K562 (cell line): ENCODE data around the gene IL2RG. TPM values are rescaled to one million over a fixed set of nuclear protein-coding genes. Genes with fewer than 3 reads are reported as not detected.

Experiments
- ATAC-seq: fragments of 200-7000 bp; cut with Tn5 transposase; 3 replicates; pipeline ENCODE4 v1.9.1; 2020; ENCODE audit warnings: moderate library complexity
- BruUV-seq: library from RNA; stranded (reverse); fragments of 400-500 nt; replicated peaks from 2 replicates; lab custom pipeline; 2021; lab: Mats Ljungman, UMichigan
- CTCF ChIA-PET: fragments of 300-600 bp; formaldehyde crosslinking; extraction: SDS; loops from one replicate; lab custom pipeline; 2021; ENCODE audit warnings: low intra/inter-chr PET ratio; lab: Yijun Ruan, JAX
- POLR2A ChIA-PET: fragments of 300-600, 350-650 bp; sonication (Branson Sonifier 250); formaldehyde crosslinking; extraction: SDS; loops from one replicate; lab custom pipeline; 2021; ENCODE audit warnings: antibody characterized with exemption, inconsistent platforms; lab: Yijun Ruan, JAX
- DNase-seq, 4 experiments: peaks; one replicate each; pipeline versions ENCODE4 v3.0.0 to v3.0.0-alpha.2; 2011 to 2018; ENCODE audit warnings: low spot score in 3 of 4, mixed read lengths in 3 of 4; ENCODE audit errors: extremely low read depth in 1 of 4
- FAIRE-seq: peaks from 2 replicates; lab custom pipeline; 2011; peaks lifted over from hg19 to GRCh38; lab: Jason Lieb, UNC
- H2AFZ ChIP-seq: 2 replicates; pipeline ENCODE4 v1.6.0; 2011; ENCODE audit warnings: low read depth, low read length, control low read depth, inconsistent platforms
- H3K27ac ChIP-seq: fragments of 200-600 bp; 3 replicates; pipeline ENCODE4 v1.8.0; 2011; ENCODE audit warnings: low read depth, mild to moderate bottlenecking, control low read depth, inconsistent platforms, low read length, moderate library complexity, mixed read lengths; ENCODE audit errors: extremely low read depth
- H3K27me3 ChIP-seq, 2 experiments: fragments of 300-600 bp in 1 of 2; 2 replicates in 1 of 2; 3 replicates in 1 of 2; pipeline versions ENCODE4 v1.6.0 to v1.8.0; 2011; ENCODE audit warnings: inconsistent platforms in 2 of 2, low read length in 2 of 2, mild to moderate bottlenecking in 1 of 2, mixed read lengths in 1 of 2, moderate library complexity in 1 of 2; ENCODE audit not compliant: control insufficient read depth in 2 of 2, insufficient read depth in 2 of 2
- H3K36me3 ChIP-seq: fragments of 300-600 bp; 3 replicates; pipeline ENCODE4 v1.8.0; 2011; ENCODE audit warnings: mild to moderate bottlenecking, low read length, inconsistent platforms; ENCODE audit not compliant: control insufficient read depth, insufficient read depth
- H3K4me1 ChIP-seq, 2 experiments: fragments of 200-600 bp in 1 of 2; replicated peaks in 1 of 2; 2 replicates in 1 of 2; 3 replicates in 1 of 2; pipeline versions ENCODE4 v1.5.1 to v1.8.0; 2011; ENCODE audit warnings: inconsistent platforms in 2 of 2, low read length in 2 of 2, mild to moderate bottlenecking in 1 of 2, mixed read lengths in 1 of 2, moderate library complexity in 1 of 2; ENCODE audit not compliant: control insufficient read depth in 2 of 2, insufficient read depth in 2 of 2
- H3K4me2 ChIP-seq: 2 replicates; pipeline ENCODE4 v1.6.1; 2011; ENCODE audit warnings: low read length, control low read depth, inconsistent platforms, mixed read lengths; ENCODE audit not compliant: insufficient read depth
- H3K4me3 ChIP-seq: fragments of 200-600 bp; sonication (generic), shearing (Covaris generic); 2 replicates; pipeline ENCODE4 v1.5.1; 2016; ENCODE audit warnings: control low read depth, inconsistent platforms
- H3K79me2 ChIP-seq: fragments of 200-600 bp; 3 replicates; pipeline ENCODE4 v1.8.0; 2011; ENCODE audit warnings: low read length, inconsistent platforms; ENCODE audit not compliant: control insufficient read depth, insufficient read depth
- H3K9ac ChIP-seq, 2 experiments: 2 replicates each; pipeline versions ENCODE4 v1.6.0 to v1.6.1; 2011; ENCODE audit warnings: low read depth in 2 of 2, low read length in 2 of 2, control low read depth in 1 of 2, inconsistent platforms in 1 of 2, mild to moderate bottlenecking in 1 of 2, mixed read lengths in 1 of 2; ENCODE audit not compliant: insufficient read depth in 1 of 2
- H3K9me1 ChIP-seq: one replicate; pipeline ENCODE4 v1.6.0; 2011; ENCODE audit warnings: inconsistent platforms, mild to moderate bottlenecking, low read length, moderate library complexity; ENCODE audit not compliant: control insufficient read depth, insufficient read depth
- H3K9me3 ChIP-seq: replicated peaks from 2 replicates; pipeline ENCODE4 v1.5.1; 2011; ENCODE audit warnings: low read depth, low read length, inconsistent platforms; ENCODE audit not compliant: control insufficient read depth, insufficient read depth
- H4K20me1 ChIP-seq: replicated peaks from 2 replicates; pipeline ENCODE4 v1.6.1; 2011; ENCODE audit warnings: low read length, inconsistent platforms, mixed read lengths; ENCODE audit not compliant: control insufficient read depth, insufficient read depth
- CREM ChIP-seq: IDR thresholded peaks from 2 replicates; pipeline ENCODE4 v1.6.1; 2014; ENCODE audit warnings: antibody characterized with exemption, low read depth
- DPF2 ChIP-seq: fragments of 450-650 bp; IDR thresholded peaks from 2 replicates; pipeline ENCODE4 v1.6.1; 2016
- EP400 ChIP-seq: fragments of 450-650 bp; IDR thresholded peaks from 2 replicates; pipeline ENCODE4 v1.6.1; 2017; ENCODE audit warnings: antibody characterized with exemption, mild to moderate bottlenecking, moderate library complexity
- GABPA ChIP-seq: fragments of 200-800 bp; sonication (Bioruptor generic); conservative IDR thresholded peaks from 2 replicates; pipeline ENCODE4 v1.6.1; 2016; ENCODE audit warnings: low read depth, missing genetic modification characterization, missing compliant biosample characterization
- L3MBTL2 ChIP-seq: fragments of 450-650 bp; IDR thresholded peaks from 2 replicates; pipeline ENCODE4 v1.6.1; 2016; ENCODE audit warnings: mild to moderate bottlenecking, moderate library complexity
- NFRKB ChIP-seq: fragments of 450-650 bp; IDR thresholded peaks from 2 replicates; pipeline ENCODE4 v1.6.1; 2016; ENCODE audit warnings: low read depth
- NR2C1 ChIP-seq, 2 experiments: fragments of 450-650 bp; IDR thresholded peaks; 2 replicates each; pipeline ENCODE4 v1.6.1; 2017; ENCODE audit warnings: mild to moderate bottlenecking in 2 of 2, antibody characterized with exemption in 1 of 2, inconsistent platforms in 1 of 2, missing compliant biosample characterization in 1 of 2, missing genetic modification characterization in 1 of 2
- POLR2B ChIP-seq: fragments of 450-650 bp; IDR thresholded peaks from 2 replicates; pipeline ENCODE4 v1.6.1; 2018; ENCODE audit warnings: low read depth; ENCODE audit not compliant: partially characterized antibody
- PRMT5 ChIP-seq: sonication (generic); formaldehyde crosslinking; IDR thresholded peaks from 2 replicates; pipeline ENCODE4 v1.5.0; 2020; ENCODE audit warnings: missing genetic modification reagents
- RBM15 ChIP-seq: fragments of 200-400 bp; formaldehyde crosslinking; IDR thresholded peaks from 2 replicates; pipeline ENCODE4 v1.6.1; 2018; ENCODE audit warnings: mild to moderate bottlenecking, low read length, moderate library complexity; ENCODE audit not compliant: insufficient read depth
- SPI1 ChIP-seq: IDR thresholded peaks from 2 replicates; pipeline ENCODE4 v1.6.1; 2011; ENCODE audit warnings: low read depth, low read length, control low read depth, borderline replicate concordance
- WGBS: fragments of 100-300 bp; shearing (Covaris generic); methylation state at CpG from one replicate; pipeline ENCODE4 v1.1.6; 2016; ENCODE audit warnings: low coverage, mixed read lengths; ENCODE audit not compliant: insufficient coverage; ENCODE audit errors: missing lambda C conversion rate; 5-methylcytosine and 5-hydroxymethylcytosine counted together
- in situ Hi-C: fragments of 300-500 bp; cut with MboI; formaldehyde crosslinking; loops from 4 replicates; pipeline ENCODE4 v1.15.0; 2018; ENCODE audit warnings: inconsistent platforms, mixed read lengths
- intact Hi-C: fragments of 100-400 bp; cut with micrococcal nuclease; formaldehyde crosslinking; loops from 2 replicates; pipeline ENCODE4 v1.14.2; 2022
- polyA plus RNA-seq, 8 experiments: library from polyadenylated mRNA; depleted of rRNA in 4 of 8; stranded (reverse) in 5 of 8; unstranded in 3 of 8; fragments of >200 nt; fragmentation: Nextera tagmentation in 2 of 8; fragmentation: Illumina TruSeq in 1 of 8; extraction: Ambion mirVana in 2 of 8; extraction: Trizol in 1 of 8; gene quantifications; 2 replicates each; pipeline versions ENCODE4 v1.2.1 to v1.2.3, GENCODE V29; 2011 to 2014; ENCODE audit warnings: inconsistent platforms in 1 of 8, missing spikeins in 1 of 8
- total RNA-seq, 7 experiments: library from RNA; depleted of rRNA in 6 of 7; stranded (reverse); fragments of >200 nt in 6 of 7; fragmentation: Illumina TruSeq in 2 of 7; extraction: Trizol in 2 of 7; gene quantifications; 2 replicates each; pipeline versions ENCODE4 v1.2.1 to v1.2.3, GENCODE V29; 2011 to 2021; ENCODE audit warnings: low replicate concordance in 1 of 7
- TF ChIP-seq, protein P1 (sequence below): fragments of 450-650 bp; IDR thresholded peaks from 2 replicates; pipeline ENCODE4 v1.6.1; 2016; ENCODE audit warnings: antibody characterized with exemption
- TF ChIP-seq, protein P2 (sequence below): fragments of 450-650 bp; IDR thresholded peaks from 2 replicates; pipeline ENCODE4 v1.7.1; 2018; ENCODE audit warnings: mild to moderate bottlenecking, low read depth; ENCODE audit not compliant: partially characterized antibody
- TF ChIP-seq, protein P3 (sequence below): fragments of 250-450 bp; sonication (Bioruptor Pico); IDR thresholded peaks from 2 replicates; pipeline ENCODE4 v1.5.0; 2020; ENCODE audit warnings: mild to moderate bottlenecking, borderline replicate concordance

Gene IL2RG
- total and polyA plus RNA-seq, 9 of the 15 experiments (the other 6 are each of a cell fraction or from before 2014, with no cell fraction given): 5.5 to 55.4 (median 19.7) TPM

DNA sequence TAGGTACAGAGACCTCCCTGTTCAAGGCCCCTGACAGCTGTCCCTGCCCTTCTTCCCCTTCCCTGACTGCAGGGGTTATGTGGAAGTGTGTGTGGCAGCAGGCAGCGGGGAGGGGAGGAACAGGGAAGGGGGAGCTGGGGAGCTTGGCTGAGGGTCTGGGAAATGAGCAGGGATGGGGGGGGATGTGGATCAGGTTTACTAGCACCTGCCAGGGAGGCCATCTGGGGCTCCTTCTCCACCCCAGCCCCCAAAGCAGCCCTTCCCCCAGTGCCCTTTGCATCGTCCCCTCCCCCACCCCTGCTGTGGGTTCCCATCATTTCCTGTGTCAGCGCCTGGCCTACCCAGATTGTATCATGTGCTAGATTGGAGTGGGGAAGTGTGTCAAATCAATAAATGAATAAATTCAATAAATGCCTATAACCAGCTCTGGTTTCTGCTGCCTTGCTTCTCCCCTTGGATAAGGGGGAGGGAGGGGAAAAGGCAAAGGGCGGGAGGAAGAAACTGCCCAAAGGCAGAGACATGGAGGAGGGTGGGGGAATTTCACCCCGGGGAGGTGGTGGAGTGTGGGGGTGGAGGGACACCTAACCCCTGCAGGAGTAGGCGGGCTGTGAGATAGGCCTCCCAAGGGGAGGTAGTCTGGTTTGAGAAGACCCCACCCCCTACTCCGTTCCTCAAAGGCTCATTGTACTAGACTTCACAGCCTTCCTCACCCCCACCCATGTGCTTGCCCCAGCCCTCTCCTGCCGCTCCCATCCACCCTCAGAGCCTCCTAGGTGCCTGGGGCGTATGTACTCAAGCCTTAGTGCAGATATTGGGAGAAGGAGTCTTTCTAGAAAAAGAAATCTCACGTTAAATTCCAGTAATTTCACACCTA, 8.0 kb downstream of the IL2RG start:
- ATAC-seq (peak; percentile 82), DNase-seq (peak; percentile 83 to 94 (median 89)), FAIRE-seq (peak; percentile 91)
- Histone ChIP-seq H4K20me1 (no peaks in the 10 kb centered on the region), H3K4me2 (peak overlapping the region; percentile 86), H3K4me3 (peak overlapping the region; percentile 44), H3K36me3 (peaks cover 3% of the 10 kb centered on the region; the same call in 1 of the 3 replicates), H3K9me1 (no peaks in the 10 kb centered on the region), H3K27me3 (no peaks in the 10 kb centered on the region), H3K4me1 (peaks cover 54 to 67% of the 10 kb centered on the region in 2 experiments), H3K79me2 (peaks cover 21% of the 10 kb centered on the region; the same call in 2 of the 3 replicates), H3K9ac (peak overlapping the region; percentile 82 to 87; a peak in 3 of 4 replicates), H3K27ac (peak overlapping the region; percentile 91), H3K9me3 (no peaks in the 10 kb centered on the region), H2AFZ (peak overlapping the region; percentile 72)
- CTCF ChIA-PET: no interaction called here
- POLR2A ChIA-PET: interaction anchor here (1.0 to 2.3 kb wide), 2 partner anchors 12 to 15 kb away, joined by 3 to 9 read pairs; partner anchors contain the start of gene MED12
- in situ Hi-C loops: no loop called here
- WGBS: 0% methylated on average over 3 of the region's 10 CpGs
- intact Hi-C loops: loop anchor here (2.0 kb wide), 1 partner anchor 67 kb away; no protein-coding TSS in a partner anchor
- BruUV-seq: no TSS peak
- TF ChIP-seq DPF2: peak; percentile 81
- TF ChIP-seq L3MBTL2: peak; percentile 74
- 0 out of 2 replicates have a peak, but pooled peaks have one; percentile 13 for TF ChIP-seq NR2C1 (IDR thresholded peaks at IDR 0.05)
- TF ChIP-seq NR2C1 (tag; IDR thresholded peaks at IDR 0.05): no peak
- TF ChIP-seq CREM: 0 out of 2 replicates have a peak, but pooled peaks have one; percentile 10
- TF ChIP-seq NFRKB: 0 out of 2 replicates have a peak, but pooled peaks have one; percentile 57
- TF ChIP-seq, protein P1, sequence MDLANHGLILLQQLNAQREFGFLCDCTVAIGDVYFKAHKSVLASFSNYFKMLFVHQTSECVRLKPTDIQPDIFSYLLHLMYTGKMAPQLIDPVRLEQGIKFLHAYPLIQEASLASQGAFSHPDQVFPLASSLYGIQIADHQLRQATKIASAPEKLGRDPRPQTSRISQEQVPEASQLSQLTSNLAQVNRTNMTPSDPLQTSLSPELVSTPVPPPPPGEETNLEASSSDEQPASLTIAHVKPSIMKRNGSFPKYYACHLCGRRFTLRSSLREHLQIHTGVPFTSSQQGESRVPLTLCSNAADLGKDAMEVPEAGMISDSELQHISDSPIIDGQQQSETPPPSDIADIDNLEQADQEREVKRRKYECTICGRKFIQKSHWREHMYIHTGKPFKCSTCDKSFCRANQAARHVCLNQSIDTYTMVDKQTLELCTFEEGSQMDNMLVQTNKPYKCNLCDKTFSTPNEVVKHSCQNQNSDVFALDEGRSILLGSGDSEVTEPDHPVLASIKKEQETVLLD: peak; percentile 49; the same call in 1 of the 2 replicates
- TF ChIP-seq PRMT5 (CRISPR knock-in tag): no peak
- TF ChIP-seq SPI1: 0 out of 2 replicates have a peak, but pooled peaks have one; percentile 12
- TF ChIP-seq, protein P2, sequence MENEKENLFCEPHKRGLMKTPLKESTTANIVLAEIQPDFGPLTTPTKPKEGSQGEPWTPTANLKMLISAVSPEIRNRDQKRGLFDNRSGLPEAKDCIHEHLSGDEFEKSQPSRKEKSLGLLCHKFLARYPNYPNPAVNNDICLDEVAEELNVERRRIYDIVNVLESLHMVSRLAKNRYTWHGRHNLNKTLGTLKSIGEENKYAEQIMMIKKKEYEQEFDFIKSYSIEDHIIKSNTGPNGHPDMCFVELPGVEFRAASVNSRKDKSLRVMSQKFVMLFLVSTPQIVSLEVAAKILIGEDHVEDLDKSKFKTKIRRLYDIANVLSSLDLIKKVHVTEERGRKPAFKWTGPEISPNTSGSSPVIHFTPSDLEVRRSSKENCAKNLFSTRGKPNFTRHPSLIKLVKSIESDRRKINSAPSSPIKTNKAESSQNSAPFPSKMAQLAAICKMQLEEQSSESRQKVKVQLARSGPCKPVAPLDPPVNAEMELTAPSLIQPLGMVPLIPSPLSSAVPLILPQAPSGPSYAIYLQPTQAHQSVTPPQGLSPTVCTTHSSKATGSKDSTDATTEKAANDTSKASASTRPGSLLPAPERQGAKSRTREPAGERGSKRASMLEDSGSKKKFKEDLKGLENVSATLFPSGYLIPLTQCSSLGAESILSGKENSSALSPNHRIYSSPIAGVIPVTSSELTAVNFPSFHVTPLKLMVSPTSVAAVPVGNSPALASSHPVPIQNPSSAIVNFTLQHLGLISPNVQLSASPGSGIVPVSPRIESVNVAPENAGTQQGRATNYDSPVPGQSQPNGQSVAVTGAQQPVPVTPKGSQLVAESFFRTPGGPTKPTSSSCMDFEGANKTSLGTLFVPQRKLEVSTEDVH: peak; percentile 32
- peak; percentile 39 for TF ChIP-seq POLR2B
- no peak for TF ChIP-seq RBM15
- TF ChIP-seq EP400: peak; percentile 53; the same call in 1 of the 2 replicates
- TF ChIP-seq, protein P3, sequence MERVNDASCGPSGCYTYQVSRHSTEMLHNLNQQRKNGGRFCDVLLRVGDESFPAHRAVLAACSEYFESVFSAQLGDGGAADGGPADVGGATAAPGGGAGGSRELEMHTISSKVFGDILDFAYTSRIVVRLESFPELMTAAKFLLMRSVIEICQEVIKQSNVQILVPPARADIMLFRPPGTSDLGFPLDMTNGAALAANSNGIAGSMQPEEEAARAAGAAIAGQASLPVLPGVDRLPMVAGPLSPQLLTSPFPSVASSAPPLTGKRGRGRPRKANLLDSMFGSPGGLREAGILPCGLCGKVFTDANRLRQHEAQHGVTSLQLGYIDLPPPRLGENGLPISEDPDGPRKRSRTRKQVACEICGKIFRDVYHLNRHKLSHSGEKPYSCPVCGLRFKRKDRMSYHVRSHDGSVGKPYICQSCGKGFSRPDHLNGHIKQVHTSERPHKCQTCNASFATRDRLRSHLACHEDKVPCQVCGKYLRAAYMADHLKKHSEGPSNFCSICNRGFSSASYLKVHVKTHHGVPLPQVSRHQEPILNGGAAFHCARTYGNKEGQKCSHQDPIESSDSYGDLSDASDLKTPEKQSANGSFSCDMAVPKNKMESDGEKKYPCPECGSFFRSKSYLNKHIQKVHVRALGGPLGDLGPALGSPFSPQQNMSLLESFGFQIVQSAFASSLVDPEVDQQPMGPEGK (CRISPR knock-in tag): no peak
- TF ChIP-seq GABPA (tag): peak; percentile 55; the same call in 1 of the 2 replicates
